Transverse colon (tissue), 4 donors: Measurements from ENCODE around the gene YWHAG. TPM values are rescaled to one million over a fixed set of nuclear protein-coding genes. Genes with fewer than 3 reads are reported as not detected.

Experiments
- DNase-seq: peaks from one replicate; pipeline ENCODE4 v3.0.0-alpha.2; 2019
- H3K27ac ChIP-seq, 4 donors: fragments of 200-600 bp; sonication (generic); 2 replicates each; pipeline ENCODE4 v1.5.1; 2016 to 2018; ENCODE audit warnings: inconsistent platforms in 4 of 4
- H3K27me3 ChIP-seq: fragments of 200-600 bp; sonication (generic); 2 replicates; pipeline ENCODE4 v1.5.1; 2017; ENCODE audit warnings: inconsistent platforms
- H3K36me3 ChIP-seq, 4 donors: fragments of 200-600 bp; sonication (generic); 2 replicates each; pipeline ENCODE4 v1.5.1; 2017 to 2019; ENCODE audit warnings: inconsistent platforms in 4 of 4
- H3K4me1 ChIP-seq, 4 donors: fragments of 200-600 bp; sonication (generic); 2 replicates each; pipeline ENCODE4 v1.5.1; 2017 to 2020; ENCODE audit warnings: inconsistent platforms in 4 of 4
- H3K4me3 ChIP-seq, 4 donors: fragments of 200-600 bp; sonication (generic); 1 replicate in 1 of 4; 2 replicates in 3 of 4; pipeline versions ENCODE4 v1.5.1 to v1.6.1; 2017 to 2019; ENCODE audit warnings: inconsistent platforms in 4 of 4
- H3K9me3 ChIP-seq, 2 donors: fragments of 200-600 bp; sonication (generic); 2 replicates each; pipeline ENCODE4 v1.5.1; 2017 to 2019; ENCODE audit warnings: inconsistent platforms in 2 of 2
- CTCF ChIP-seq, 5 experiments: fragments of 200-600 bp in 3 of 5; fragments of 450-650 bp in 2 of 5; sonication (generic) in 3 of 5; IDR thresholded peaks; 1 replicate in 2 of 5; 2 replicates in 3 of 5; pipeline ENCODE4 v1.5.1; 2016 to 2017; ENCODE audit warnings: antibody characterized with exemption in 5 of 5, inconsistent platforms in 3 of 5, mild to moderate bottlenecking in 2 of 5, moderate library complexity in 1 of 5
- EP300 ChIP-seq: sonication (generic); formaldehyde crosslinking; IDR thresholded peaks from one replicate; pipeline ENCODE4 v1.6.1; 2017; ENCODE audit warnings: antibody characterized with exemption, low read depth
- POLR2A ChIP-seq: fragments of 450-650 bp; IDR thresholded peaks from one replicate; pipeline ENCODE4 v1.6.1; 2016; ENCODE audit warnings: antibody characterized with exemption, mild to moderate bottlenecking, moderate library complexity
- POLR2AphosphoS5 ChIP-seq, 3 donors: sonication (generic); formaldehyde crosslinking; IDR thresholded peaks; one replicate each; pipeline ENCODE4 v1.6.1; 2016; ENCODE audit warnings: antibody characterized with exemption in 3 of 3
- WGBS, 2 donors: methylation state at CpG; one replicate each; pipeline ENCODE4 v1.1.5; 2018; ENCODE audit warnings: low coverage in 1 of 2; 5-methylcytosine and 5-hydroxymethylcytosine counted together
- in situ Hi-C, 4 donors: fragments of 200-750 bp; cut with MboI; loops; one replicate each; pipeline versions ENCODE4 v1.15.0 to v1.15.1; 2017; ENCODE audit warnings: low sequenced_read_pairs in 3 of 4, low pct_ligation_motif_present in 1 of 4, low pct_unique_long_range_greater_than_20kb in 1 of 4
- intact Hi-C: fragments of 100-400 bp; cut with DNase I; formaldehyde crosslinking; loops from one replicate; pipeline ENCODE4 v1.15.1; 2023; ENCODE audit warnings: low total_unique reads
- total RNA-seq, 4 donors: library from RNA; depleted of rRNA; stranded (reverse); fragments of >200 nt; gene quantifications; one replicate each; pipeline ENCODE4 v1.1.0, GENCODE V29; 2016

The YWHAG gene
- total RNA-seq, 4 donors from 2014 or later: 35.9 to 71.6 (median 48.2) TPM

GRCh38 chr7:76280408-76280807 is 78.4 kb downstream of the YWHAG start:
- 40% methylated on average over 20 of the region's 25 CpGs; no CpG with 5 or more reads in 1 of the 2 donors for WGBS, 2 donors
- Histone ChIP-seq H3K4me1 (peaks cover 5 to 28% (median 17%) of the 10 kb centered on the region in 4 donors), H3K27ac (no peak overlapping the region), H3K27me3 (peaks cover 79% of the 10 kb centered on the region), H3K4me3 (no peak overlapping the region), H3K9me3 (no peaks in the 10 kb centered on the region), H3K36me3 (no peaks in the 10 kb centered on the region)
- TF ChIP-seq CTCF (IDR thresholded peaks at IDR 0.05) (no peak), POLR2AphosphoS5 (IDR thresholded peaks at IDR 0.05) (no peak)
- intact Hi-C loops (no loop called here), in situ Hi-C loops (no loop called here)
- DNase-seq: no peak

GRCh38 chr7:76278540-76278939 is 80.3 kb downstream of the YWHAG start:
- in situ Hi-C loops (no loop called here), intact Hi-C loops (no loop called here)
- WGBS, 2 donors: 100% methylated on average over 1 of the region's 1 CpG; no CpG with 5 or more reads in 1 of the 2 donors
- Histone ChIP-seq H3K27ac (no peak overlapping the region), H3K9me3 (no peaks in the 10 kb centered on the region), H3K4me3 (no peak overlapping the region), H3K36me3 (no peaks in the 10 kb centered on the region), H3K4me1 (peaks cover 5 to 28% (median 17%) of the 10 kb centered on the region in 4 donors), H3K27me3 (peaks cover 69% of the 10 kb centered on the region)
- no peak for TF ChIP-seq POLR2AphosphoS5 (IDR thresholded peaks at IDR 0.05)
- TF ChIP-seq CTCF (IDR thresholded peaks at IDR 0.05): no peak
- no peak for TF ChIP-seq POLR2A
- no peak for TF ChIP-seq EP300
- no peak for DNase-seq

Other genes with a start within 250 kb of the YWHAG start
- gene SRRM3, start 157.1 kb downstream of the YWHAG start, total RNA-seq: 1 to 10 TPM in 2 of 4 donors, under 1 TPM in 1, not detected in 1; 0.82 to 1.4 (median 1.1) TPM
- 1,000 to 10,000 TPM in 1 of 4 donors, 100 to 1,000 TPM in 3; 387 to 1,086 (median 519) TPM for gene HSPB1, start 56.3 kb downstream of the YWHAG start, total RNA-seq
- gene SSC4D, start 50.7 kb upstream of the YWHAG start, total RNA-seq: under 1 TPM in 1 of 4 donors, not detected in 3; 0.41 TPM
- 1 to 10 TPM in 2 of 4 donors, not detected in 2; 3.0 to 3.4 TPM for gene ZP3, start 66.0 kb upstream of the YWHAG start, total RNA-seq
- 100 to 1,000 TPM in 2 of 4 donors, 10 to 100 TPM in 2; 73.0 to 169 (median 119) TPM for gene DTX2, start 102.7 kb upstream of the YWHAG start, total RNA-seq
- gene UPK3B, start 151.6 kb upstream of the YWHAG start, total RNA-seq: 10 to 100 TPM in 1 of 4 donors, 1 to 10 TPM in 2, not detected in 1; 3.0 to 11.6 (median 4.9) TPM
- not detected for gene SPDYE16, start 184.3 kb upstream of the YWHAG start, total RNA-seq